ENCODE measurements around the gene PRKCE.

The PRKCE gene

DNA sequence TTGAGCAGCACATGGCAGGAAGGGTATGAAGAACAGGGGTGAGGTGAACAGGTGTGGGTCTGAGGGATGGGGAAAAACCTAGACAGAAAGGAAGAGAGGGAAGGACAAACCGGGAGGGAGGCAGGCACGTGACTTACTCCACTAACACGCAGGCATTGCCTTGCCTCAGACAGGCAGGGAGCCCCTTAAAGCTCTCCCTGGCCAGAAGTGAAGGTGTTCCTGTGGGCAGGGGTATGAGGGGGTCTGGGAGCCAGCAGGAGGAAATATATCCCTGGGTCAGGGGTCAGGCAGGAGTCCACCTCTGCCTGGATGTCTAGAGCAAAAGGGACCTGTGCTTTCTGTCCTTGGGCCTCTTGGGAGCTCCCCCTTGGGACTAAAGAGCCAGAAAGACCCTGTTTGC is 510.4 kb downstream of the PRKCE start:
- TF ChIP-seq, protein P1, sequence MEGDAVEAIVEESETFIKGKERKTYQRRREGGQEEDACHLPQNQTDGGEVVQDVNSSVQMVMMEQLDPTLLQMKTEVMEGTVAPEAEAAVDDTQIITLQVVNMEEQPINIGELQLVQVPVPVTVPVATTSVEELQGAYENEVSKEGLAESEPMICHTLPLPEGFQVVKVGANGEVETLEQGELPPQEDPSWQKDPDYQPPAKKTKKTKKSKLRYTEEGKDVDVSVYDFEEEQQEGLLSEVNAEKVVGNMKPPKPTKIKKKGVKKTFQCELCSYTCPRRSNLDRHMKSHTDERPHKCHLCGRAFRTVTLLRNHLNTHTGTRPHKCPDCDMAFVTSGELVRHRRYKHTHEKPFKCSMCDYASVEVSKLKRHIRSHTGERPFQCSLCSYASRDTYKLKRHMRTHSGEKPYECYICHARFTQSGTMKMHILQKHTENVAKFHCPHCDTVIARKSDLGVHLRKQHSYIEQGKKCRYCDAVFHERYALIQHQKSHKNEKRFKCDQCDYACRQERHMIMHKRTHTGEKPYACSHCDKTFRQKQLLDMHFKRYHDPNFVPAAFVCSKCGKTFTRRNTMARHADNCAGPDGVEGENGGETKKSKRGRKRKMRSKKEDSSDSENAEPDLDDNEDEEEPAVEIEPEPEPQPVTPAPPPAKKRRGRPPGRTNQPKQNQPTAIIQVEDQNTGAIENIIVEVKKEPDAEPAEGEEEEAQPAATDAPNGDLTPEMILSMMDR (IDR thresholded peaks at IDR 0.05) = no peak

DNA sequence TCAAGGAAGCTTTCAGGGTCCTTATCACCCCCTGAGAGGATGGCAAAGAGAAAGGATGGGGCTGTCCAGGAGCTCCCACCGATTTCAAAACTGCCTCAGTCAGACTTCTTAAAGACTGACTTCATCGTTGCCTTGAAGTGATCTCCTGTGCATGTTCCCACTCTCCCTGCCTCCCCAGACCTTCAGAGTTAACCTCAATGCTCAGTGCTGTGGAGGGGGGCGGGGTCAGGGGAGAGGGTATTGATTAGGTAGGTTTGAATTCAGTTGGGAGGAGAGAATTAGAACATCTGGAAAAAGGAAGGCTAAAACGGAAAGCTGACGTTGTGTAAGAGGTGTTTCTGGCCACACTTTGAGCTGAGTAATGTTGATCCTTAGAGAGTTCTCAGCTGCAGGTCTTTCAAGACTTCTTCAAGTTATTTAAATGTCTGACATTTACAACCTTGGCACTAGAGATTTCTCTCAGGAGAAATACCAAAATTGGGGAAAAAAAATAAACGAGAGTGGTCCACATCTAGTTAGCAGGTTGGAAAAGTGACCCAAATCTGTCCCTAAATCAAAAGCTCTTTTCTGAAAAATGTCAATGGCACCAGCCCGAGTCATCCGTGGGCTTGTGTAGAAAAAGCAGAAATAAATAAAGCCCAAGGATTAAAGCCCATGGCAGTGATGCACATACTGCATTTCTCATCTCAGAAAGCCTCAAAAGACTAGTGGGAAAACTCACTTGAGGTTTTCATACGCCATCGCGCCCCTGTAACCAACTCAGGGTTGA is 511.0 kb downstream of the PRKCE start:
- TF ChIP-seq, protein P1 (IDR thresholded peaks at IDR 0.05) = no peak

DNA sequence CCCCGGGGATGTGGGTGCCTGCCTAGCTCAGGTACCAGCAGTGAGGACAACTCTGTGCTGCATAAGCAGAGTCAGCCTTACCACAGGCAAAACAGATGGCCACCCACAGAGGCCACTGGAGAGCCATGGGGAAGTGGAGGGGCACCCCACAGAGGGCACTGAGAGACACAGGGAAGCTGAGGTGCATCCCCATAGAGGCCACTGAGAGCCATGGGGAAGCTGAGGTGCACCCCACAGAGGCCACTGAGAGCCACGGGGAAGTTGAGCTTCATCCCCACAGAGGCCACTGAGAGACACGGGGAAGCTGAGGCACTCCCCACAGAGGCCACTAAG is 511.6 kb downstream of the PRKCE start:
- TF ChIP-seq, protein P1 (IDR thresholded peaks at IDR 0.05) = no peak

DNA sequence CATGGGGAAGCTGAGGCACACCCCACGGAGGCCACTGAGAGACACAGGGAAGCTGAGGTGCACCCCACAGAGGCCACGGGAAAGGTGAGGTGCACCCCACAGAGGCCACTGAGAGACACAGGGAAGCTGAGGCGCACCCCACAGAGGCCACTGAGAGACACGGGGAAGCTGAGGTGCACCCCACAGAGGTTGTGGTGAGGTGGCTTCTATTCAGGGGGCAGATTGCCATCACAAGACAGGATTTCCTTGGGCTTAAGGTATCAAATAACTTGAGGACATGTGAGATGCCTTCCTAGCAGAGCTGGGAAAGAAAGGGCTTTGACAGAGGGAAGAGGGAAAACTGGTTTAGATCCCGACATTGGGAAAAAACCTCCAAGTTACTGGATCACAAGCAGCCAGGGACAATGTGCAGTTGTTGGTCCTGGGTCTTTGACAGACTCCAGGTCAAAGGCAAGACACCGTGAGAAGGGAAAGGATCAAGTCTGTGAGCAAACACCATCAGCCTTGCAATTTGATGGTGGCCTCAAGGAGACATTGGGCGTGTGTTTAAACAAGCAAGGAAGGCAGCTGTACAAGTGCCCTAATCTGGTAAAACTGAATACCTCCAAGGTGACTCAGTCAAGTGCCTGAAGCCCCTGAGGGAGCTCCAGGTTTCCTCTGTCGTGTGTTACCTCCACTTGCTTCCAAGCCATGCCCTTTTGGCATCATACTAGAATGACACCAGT is 512.5 kb downstream of the PRKCE start:
- TF ChIP-seq, protein P1 (IDR thresholded peaks at IDR 0.05) = no peak

DNA sequence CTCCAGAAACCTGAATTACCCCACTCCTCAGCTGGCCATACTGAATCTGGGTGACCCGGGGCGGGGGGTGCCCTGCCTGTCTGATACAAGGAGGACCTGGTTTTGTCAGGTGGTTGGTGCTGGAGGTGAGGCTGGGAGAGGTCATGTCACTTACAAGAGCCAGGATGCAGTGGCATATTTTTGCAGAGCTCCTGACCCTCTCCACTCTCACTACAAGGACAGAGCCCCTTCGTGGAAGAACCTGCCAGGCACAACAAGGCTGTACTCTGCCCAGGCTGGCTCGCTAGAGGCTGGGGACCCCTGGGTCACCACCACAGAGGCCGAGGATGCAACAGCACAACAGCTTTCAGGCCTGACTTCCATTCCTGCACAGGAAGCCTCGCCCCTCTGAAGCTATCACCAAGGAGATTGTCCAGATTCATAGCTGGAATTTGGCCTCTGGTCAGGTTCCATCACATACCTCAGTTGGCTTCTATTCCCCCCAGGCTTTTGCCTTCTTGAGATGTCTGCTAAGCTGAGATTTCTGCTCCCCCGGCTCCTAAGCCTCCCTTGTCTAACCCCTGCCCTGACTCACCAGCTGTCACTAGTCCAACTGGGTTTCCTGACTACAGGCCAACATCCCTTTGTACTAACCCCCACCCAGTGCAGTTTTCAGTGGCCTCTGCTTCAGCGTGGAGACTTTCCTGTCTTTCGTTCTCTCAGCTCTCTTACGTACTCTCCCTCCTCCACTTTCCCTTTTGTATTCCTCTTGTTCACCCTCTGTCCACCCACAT is 513.2 kb downstream of the PRKCE start:
- TF ChIP-seq, protein P1 (IDR thresholded peaks at IDR 0.05) = no peak

DNA sequence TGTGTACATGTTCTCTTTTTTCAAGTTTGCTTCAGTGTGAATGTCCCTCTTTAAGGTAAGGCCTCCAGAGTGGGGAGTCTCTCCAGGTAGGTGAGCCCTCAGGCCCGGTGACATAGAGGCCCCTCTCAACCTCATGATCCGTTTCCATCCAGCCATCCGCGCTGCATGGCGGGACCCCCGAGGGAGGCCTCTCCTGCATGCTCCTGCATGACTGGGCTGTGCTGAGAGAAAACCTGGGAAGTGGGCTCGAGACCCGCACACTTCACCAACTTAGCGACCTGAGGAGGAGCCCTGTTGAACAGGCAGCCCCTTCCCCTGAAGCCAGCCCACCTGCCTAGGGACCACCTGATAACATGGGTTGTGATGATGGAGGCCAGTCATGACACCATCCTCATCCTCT is 514.4 kb downstream of the PRKCE start:
- TF ChIP-seq, protein P1 (IDR thresholded peaks at IDR 0.05) = no peak

DNA sequence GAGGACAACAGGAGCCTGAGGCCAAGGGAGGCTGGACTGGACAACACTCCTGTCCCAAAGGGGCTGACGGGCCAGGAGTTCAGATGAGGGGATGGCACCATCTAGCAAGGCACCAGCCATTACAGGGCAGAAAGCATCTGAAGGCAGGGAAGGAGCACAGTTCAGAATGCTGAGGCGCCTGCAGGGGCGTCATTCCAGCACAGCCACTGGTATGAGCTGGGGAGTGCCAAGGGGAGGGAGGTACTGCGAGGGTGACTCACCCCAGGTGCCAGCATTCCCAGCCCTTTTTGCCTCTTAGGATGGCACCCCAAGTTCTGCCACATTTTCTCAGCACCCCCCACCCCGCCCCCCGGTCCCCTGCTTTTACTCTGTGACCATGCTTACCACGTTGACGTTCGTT is 515.9 kb downstream of the PRKCE start:
- TF ChIP-seq, protein P1 (IDR thresholded peaks at IDR 0.05) = no peak

Data from LNCAP (cell line).